Measurements from ENCODE around the gene SLC6A6. TPM values are rescaled to one million over a fixed set of nuclear protein-coding genes. Genes with fewer than 3 reads are reported as not detected.

The SLC6A6 gene
- total RNA-seq, 2 donors from 2014 or later = 43.1 to 56.5 TPM

- H3K9me3 ChIP-seq (ENCODE audit: control insufficient read depth, low read length) = no peaks in the 10 kb centered on the region
- Mint-ChIP-seq H3K27me3 (ENCODE audit: insufficient read depth) (no peaks in the 10 kb centered on the region), H3K9me3 (no peaks in the 10 kb centered on the region), H3K27ac (peak overlapping the region; percentile 64), H3K36me3 (ENCODE audit: low read depth) (peaks cover 22% of the 10 kb centered on the region), H3K4me1 (peaks cover 55% of the 10 kb centered on the region), H3K4me3 (no peak overlapping the region)
- H3K4me1 ChIP-seq (ENCODE audit: control insufficient read depth, insufficient read depth, low read length) = peaks cover 18% of the 10 kb centered on the region
- TF ChIP-seq CTCF (conservative IDR thresholded peaks at IDR 0.05) = peak; percentile 86
- H3K9ac ChIP-seq (ENCODE audit: extremely low read depth, low read length, poor library complexity, severe bottlenecking) = no peak overlapping the region
- no peak overlapping the region for H3K27ac ChIP-seq (ENCODE audit: low read depth, low read length)
- WGBS, 2 experiments (ENCODE audit: insufficient coverage in 1 of 2, insufficient read length in 1 of 2) = 87 to 89% methylated on average over 6 to 8 of the region's 8 CpGs
- H3K36me3 ChIP-seq (ENCODE audit: control insufficient read depth, insufficient read depth, low read length) = peaks cover 16% of the 10 kb centered on the region
- no peaks in the 10 kb centered on the region for H3K27me3 ChIP-seq (ENCODE audit: control insufficient read depth, insufficient read depth, low read length, poor library complexity, severe bottlenecking)
- no peak overlapping the region for H3K4me3 ChIP-seq (ENCODE audit: low read length)
- peak; percentile 87 for DNase-seq
These were observed 59.4 kb downstream of the SLC6A6 start for GRCh38 chr3:14461748-14462324.

GRCh38 chr3:14462738-14463137 lies 60.3 kb downstream of the SLC6A6 start:
- peaks cover 18% of the 10 kb centered on the region for H3K4me1 ChIP-seq (ENCODE audit: control insufficient read depth, insufficient read depth, low read length)
- no peaks in the 10 kb centered on the region for H3K27me3 ChIP-seq (ENCODE audit: control insufficient read depth, insufficient read depth, low read length, poor library complexity, severe bottlenecking)
- H3K36me3 ChIP-seq (ENCODE audit: control insufficient read depth, insufficient read depth, low read length) = peaks cover 16% of the 10 kb centered on the region
- H3K9me3 Mint-ChIP-seq = no peaks in the 10 kb centered on the region
- peaks cover 53% of the 10 kb centered on the region for H3K4me1 Mint-ChIP-seq
- H3K36me3 Mint-ChIP-seq (ENCODE audit: low read depth) = peaks cover 24% of the 10 kb centered on the region
- no peak overlapping the region for H3K4me3 Mint-ChIP-seq
- no peak for TF ChIP-seq CTCF (conservative IDR thresholded peaks at IDR 0.05)
- DNase-seq = peak; percentile 64
- H3K4me3 ChIP-seq (ENCODE audit: low read length) = no peak overlapping the region
- WGBS, 2 experiments (ENCODE audit: insufficient coverage in 1 of 2, insufficient read length in 1 of 2) = 71 to 86% methylated on average over 4 to 9 of the region's 9 CpGs
- no peaks in the 10 kb centered on the region for H3K9me3 ChIP-seq (ENCODE audit: control insufficient read depth, low read length)
- H3K27me3 Mint-ChIP-seq (ENCODE audit: insufficient read depth) = no peaks in the 10 kb centered on the region
- H3K9ac ChIP-seq (ENCODE audit: extremely low read depth, low read length, poor library complexity, severe bottlenecking) = no peak overlapping the region
- peak overlapping the region; percentile 64 for H3K27ac Mint-ChIP-seq
- peak overlapping the region; percentile 45 for H3K27ac ChIP-seq (ENCODE audit: low read depth, low read length)

- WGBS, 2 experiments (ENCODE audit: insufficient coverage in 1 of 2, insufficient read length in 1 of 2) = 47 to 69% methylated on average over 10 to 26 of the region's 26 CpGs
- no peaks in the 10 kb centered on the region for H3K9me3 Mint-ChIP-seq
- H3K9ac ChIP-seq (ENCODE audit: extremely low read depth, low read length, poor library complexity, severe bottlenecking) = no peak overlapping the region
These were observed 61.1 kb downstream of the SLC6A6 start for GRCh38 chr3:14463330-14464140.

More at GRCh38 chr3:14463330-14464140, 61.1 kb downstream of the SLC6A6 start:
- Mint-ChIP-seq H3K36me3 (ENCODE audit: low read depth) (peaks cover 24% of the 10 kb centered on the region), H3K27ac (peak overlapping the region; percentile 64), H3K4me1 (peaks cover 45% of the 10 kb centered on the region), H3K27me3 (ENCODE audit: insufficient read depth) (no peaks in the 10 kb centered on the region), H3K4me3 (peak overlapping the region; percentile 6)
- no peaks in the 10 kb centered on the region for H3K27me3 ChIP-seq (ENCODE audit: control insufficient read depth, insufficient read depth, low read length, poor library complexity, severe bottlenecking)
- TF ChIP-seq CTCF (conservative IDR thresholded peaks at IDR 0.05) = no peak
- H3K9me3 ChIP-seq (ENCODE audit: control insufficient read depth, low read length) = no peaks in the 10 kb centered on the region
- H3K27ac ChIP-seq (ENCODE audit: low read depth, low read length) = peak overlapping the region; percentile 45
- no peak overlapping the region for H3K4me3 ChIP-seq (ENCODE audit: low read length)
- DNase-seq = peak; percentile 93
- peaks cover 16% of the 10 kb centered on the region for H3K36me3 ChIP-seq (ENCODE audit: control insufficient read depth, insufficient read depth, low read length)
- H3K4me1 ChIP-seq (ENCODE audit: control insufficient read depth, insufficient read depth, low read length) = peaks cover 14% of the 10 kb centered on the region

Measured in endodermal cell (in vitro differentiated cells).